ENCODE measurements around the gene PLTP.

DNA sequence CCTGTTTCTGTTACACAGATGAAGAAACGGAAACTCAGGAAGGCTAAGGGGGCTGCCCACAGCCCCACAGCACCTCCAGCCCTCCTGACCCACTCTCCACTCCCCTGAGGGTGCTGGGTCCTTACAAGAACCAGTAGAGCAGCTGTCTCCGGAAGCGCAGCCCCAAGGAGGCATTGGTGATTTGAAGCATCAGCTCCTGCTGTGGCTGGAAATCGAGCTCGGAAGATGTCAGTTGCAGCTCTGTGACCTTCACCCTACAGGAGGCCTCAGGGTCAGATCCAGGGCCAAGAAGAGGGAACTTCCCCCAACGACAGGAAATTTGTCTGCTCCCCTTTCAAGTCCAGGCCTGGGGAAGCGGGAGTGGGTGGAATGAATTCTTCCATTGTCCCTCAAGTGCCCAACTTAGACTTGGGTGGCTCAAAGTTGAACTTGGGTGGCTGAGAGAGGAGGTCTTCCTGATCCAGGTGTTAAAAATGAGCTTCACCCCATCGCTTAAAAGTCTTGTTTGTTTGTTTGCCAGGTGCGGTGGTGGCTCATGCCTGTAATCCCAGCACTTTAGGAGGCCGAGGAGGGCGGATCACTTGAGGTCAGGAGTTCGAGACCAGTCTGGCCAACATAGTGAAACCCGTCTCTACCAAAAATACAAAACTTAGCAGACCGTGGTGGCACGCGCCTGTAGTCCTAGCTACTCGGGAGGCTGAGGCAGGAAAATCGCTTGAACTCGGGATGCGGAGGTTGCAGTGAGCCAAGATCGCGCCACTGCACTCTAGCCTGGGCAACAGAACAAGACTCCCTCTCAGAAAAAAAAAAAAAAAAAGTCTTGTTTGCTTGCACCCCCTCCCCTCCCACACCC lies 1.9 kb downstream of the PLTP start:
- TF ChIP-seq, protein P1, sequence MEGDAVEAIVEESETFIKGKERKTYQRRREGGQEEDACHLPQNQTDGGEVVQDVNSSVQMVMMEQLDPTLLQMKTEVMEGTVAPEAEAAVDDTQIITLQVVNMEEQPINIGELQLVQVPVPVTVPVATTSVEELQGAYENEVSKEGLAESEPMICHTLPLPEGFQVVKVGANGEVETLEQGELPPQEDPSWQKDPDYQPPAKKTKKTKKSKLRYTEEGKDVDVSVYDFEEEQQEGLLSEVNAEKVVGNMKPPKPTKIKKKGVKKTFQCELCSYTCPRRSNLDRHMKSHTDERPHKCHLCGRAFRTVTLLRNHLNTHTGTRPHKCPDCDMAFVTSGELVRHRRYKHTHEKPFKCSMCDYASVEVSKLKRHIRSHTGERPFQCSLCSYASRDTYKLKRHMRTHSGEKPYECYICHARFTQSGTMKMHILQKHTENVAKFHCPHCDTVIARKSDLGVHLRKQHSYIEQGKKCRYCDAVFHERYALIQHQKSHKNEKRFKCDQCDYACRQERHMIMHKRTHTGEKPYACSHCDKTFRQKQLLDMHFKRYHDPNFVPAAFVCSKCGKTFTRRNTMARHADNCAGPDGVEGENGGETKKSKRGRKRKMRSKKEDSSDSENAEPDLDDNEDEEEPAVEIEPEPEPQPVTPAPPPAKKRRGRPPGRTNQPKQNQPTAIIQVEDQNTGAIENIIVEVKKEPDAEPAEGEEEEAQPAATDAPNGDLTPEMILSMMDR (tag by site-specific recombination; IDR thresholded peaks at IDR 0.05): no peak
- TF ChIP-seq EGR2 (tag by site-specific recombination; IDR thresholded peaks at IDR 0.05; ENCODE audit: low read depth) (no peak), ZNF155 (tag by site-specific recombination; IDR thresholded peaks at IDR 0.05) (no peak), ZBTB7A (tag by site-specific recombination; IDR thresholded peaks at IDR 0.05; ENCODE audit: low read depth) (no peak), SALL2 (tag by site-specific recombination; IDR thresholded peaks at IDR 0.05; ENCODE audit: borderline replicate concordance) (no peak), RBAK (tag by site-specific recombination; IDR thresholded peaks at IDR 0.05) (no peak), GLI4 (tag by site-specific recombination; IDR thresholded peaks at IDR 0.05) (no peak), ZNF350 (tag by site-specific recombination; IDR thresholded peaks at IDR 0.05) (no peak), ZNF707 (tag by site-specific recombination; IDR thresholded peaks at IDR 0.05) (no peak)
- TF ChIP-seq, protein P2, sequence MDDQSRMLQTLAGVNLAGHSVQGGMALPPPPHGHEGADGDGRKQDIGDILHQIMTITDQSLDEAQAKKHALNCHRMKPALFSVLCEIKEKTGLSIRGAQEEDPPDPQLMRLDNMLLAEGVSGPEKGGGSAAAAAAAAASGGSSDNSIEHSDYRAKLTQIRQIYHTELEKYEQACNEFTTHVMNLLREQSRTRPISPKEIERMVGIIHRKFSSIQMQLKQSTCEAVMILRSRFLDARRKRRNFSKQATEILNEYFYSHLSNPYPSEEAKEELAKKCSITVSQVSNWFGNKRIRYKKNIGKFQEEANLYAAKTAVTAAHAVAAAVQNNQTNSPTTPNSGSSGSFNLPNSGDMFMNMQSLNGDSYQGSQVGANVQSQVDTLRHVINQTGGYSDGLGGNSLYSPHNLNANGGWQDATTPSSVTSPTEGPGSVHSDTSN (CRISPR knock-in tag; IDR thresholded peaks at IDR 0.05): no peak
- TF ChIP-seq, protein P3, sequence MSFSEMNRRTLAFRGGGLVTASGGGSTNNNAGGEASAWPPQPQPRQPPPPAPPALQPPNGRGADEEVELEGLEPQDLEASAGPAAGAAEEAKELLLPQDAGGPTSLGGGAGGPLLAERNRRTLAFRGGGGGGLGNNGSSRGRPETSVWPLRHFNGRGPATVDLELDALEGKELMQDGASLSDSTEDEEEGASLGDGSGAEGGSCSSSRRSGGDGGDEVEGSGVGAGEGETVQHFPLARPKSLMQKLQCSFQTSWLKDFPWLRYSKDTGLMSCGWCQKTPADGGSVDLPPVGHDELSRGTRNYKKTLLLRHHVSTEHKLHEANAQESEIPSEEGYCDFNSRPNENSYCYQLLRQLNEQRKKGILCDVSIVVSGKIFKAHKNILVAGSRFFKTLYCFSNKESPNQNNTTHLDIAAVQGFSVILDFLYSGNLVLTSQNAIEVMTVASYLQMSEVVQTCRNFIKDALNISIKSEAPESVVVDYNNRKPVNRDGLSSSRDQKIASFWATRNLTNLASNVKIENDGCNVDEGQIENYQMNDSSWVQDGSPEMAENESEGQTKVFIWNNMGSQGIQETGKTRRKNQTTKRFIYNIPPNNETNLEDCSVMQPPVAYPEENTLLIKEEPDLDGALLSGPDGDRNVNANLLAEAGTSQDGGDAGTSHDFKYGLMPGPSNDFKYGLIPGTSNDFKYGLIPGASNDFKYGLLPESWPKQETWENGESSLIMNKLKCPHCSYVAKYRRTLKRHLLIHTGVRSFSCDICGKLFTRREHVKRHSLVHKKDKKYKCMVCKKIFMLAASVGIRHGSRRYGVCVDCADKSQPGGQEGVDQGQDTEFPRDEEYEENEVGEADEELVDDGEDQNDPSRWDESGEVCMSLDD (tag by site-specific recombination; IDR thresholded peaks at IDR 0.05): no peak
- TF ChIP-seq, protein P4, sequence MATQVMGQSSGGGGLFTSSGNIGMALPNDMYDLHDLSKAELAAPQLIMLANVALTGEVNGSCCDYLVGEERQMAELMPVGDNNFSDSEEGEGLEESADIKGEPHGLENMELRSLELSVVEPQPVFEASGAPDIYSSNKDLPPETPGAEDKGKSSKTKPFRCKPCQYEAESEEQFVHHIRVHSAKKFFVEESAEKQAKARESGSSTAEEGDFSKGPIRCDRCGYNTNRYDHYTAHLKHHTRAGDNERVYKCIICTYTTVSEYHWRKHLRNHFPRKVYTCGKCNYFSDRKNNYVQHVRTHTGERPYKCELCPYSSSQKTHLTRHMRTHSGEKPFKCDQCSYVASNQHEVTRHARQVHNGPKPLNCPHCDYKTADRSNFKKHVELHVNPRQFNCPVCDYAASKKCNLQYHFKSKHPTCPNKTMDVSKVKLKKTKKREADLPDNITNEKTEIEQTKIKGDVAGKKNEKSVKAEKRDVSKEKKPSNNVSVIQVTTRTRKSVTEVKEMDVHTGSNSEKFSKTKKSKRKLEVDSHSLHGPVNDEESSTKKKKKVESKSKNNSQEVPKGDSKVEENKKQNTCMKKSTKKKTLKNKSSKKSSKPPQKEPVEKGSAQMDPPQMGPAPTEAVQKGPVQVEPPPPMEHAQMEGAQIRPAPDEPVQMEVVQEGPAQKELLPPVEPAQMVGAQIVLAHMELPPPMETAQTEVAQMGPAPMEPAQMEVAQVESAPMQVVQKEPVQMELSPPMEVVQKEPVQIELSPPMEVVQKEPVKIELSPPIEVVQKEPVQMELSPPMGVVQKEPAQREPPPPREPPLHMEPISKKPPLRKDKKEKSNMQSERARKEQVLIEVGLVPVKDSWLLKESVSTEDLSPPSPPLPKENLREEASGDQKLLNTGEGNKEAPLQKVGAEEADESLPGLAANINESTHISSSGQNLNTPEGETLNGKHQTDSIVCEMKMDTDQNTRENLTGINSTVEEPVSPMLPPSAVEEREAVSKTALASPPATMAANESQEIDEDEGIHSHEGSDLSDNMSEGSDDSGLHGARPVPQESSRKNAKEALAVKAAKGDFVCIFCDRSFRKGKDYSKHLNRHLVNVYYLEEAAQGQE (tag by site-specific recombination; IDR thresholded peaks at IDR 0.05): no peak
